Thoracic aorta (tissue), 2 donors: ENCODE data around the gene INSC. TPM values are rescaled to one million over a fixed set of nuclear protein-coding genes. Genes with fewer than 3 reads are reported as not detected.

Source experiments
- ATAC-seq: fragments of 150-250 bp; one replicate; pipeline ENCODE4 v1.8.0; 2017; ENCODE audit warnings: low read depth; ENCODE audit not compliant: insufficient number of reproducible peaks, low FRiP score
- DNase-seq: peaks from one replicate; pipeline ENCODE4 v3.0.0-alpha.2; 2020; ENCODE audit warnings: low spot score
- H3K27ac ChIP-seq, 2 donors: fragments of 200-600 bp; sonication (generic); 1 replicate in 1 of 2; 2 replicates in 1 of 2; pipeline ENCODE4 v1.5.1; 2016; ENCODE audit warnings: mild to moderate bottlenecking in 2 of 2, moderate library complexity in 2 of 2
- H3K27me3 ChIP-seq: fragments of 200-600 bp; sonication (generic); replicated peaks from 2 replicates; pipeline ENCODE4 v1.6.0; 2016; ENCODE audit warnings: mild to moderate bottlenecking; ENCODE audit not compliant: insufficient read depth
- H3K36me3 ChIP-seq: fragments of 200-600 bp; sonication (generic); one replicate; pipeline ENCODE4 v1.5.1; 2016
- H3K4me1 ChIP-seq, 2 donors: fragments of 200-600 bp; sonication (generic); 1 replicate in 1 of 2; 2 replicates in 1 of 2; pipeline versions ENCODE4 v1.5.1 to v1.6.0; 2016; ENCODE audit warnings: low read depth in 2 of 2, mild to moderate bottlenecking in 1 of 2; ENCODE audit not compliant: control insufficient read depth in 1 of 2
- H3K4me3 ChIP-seq: fragments of 200-600 bp; sonication (generic); 2 replicates; pipeline ENCODE4 v1.5.1; 2016; ENCODE audit warnings: mild to moderate bottlenecking
- H3K9me3 ChIP-seq: fragments of 200-600 bp; sonication (generic); 2 replicates; pipeline ENCODE4 v1.5.1; 2016
- total RNA-seq, 2 donors: library from RNA; depleted of rRNA; stranded (reverse); fragments of >200 nt; gene quantifications; one replicate each; pipeline versions ENCODE4 v1.1.0 to v1.2.3, GENCODE V29; 2016
- TF ChIP-seq, protein P1 (sequence below): fragments of 200-600 bp; sonication (generic); IDR thresholded peaks from one replicate; pipeline ENCODE4 v1.5.1; 2019; ENCODE audit warnings: antibody characterized with exemption

The INSC gene
- total RNA-seq, 2 donors from 2014 or later: 0.35 TPM; not detected in 1

GRCh38 chr11:15170698-15171097, 56.0 kb downstream of the INSC start:
- Histone ChIP-seq H3K36me3 (no peaks in the 10 kb centered on the region), H3K27me3 (no peaks in the 10 kb centered on the region), H3K4me3 (no peak overlapping the region), H3K4me1 (no peaks in the 10 kb centered on the region), H3K9me3 (no peaks in the 10 kb centered on the region), H3K27ac (no peak overlapping the region)
- ATAC-seq: no peak
- TF ChIP-seq, protein P1, sequence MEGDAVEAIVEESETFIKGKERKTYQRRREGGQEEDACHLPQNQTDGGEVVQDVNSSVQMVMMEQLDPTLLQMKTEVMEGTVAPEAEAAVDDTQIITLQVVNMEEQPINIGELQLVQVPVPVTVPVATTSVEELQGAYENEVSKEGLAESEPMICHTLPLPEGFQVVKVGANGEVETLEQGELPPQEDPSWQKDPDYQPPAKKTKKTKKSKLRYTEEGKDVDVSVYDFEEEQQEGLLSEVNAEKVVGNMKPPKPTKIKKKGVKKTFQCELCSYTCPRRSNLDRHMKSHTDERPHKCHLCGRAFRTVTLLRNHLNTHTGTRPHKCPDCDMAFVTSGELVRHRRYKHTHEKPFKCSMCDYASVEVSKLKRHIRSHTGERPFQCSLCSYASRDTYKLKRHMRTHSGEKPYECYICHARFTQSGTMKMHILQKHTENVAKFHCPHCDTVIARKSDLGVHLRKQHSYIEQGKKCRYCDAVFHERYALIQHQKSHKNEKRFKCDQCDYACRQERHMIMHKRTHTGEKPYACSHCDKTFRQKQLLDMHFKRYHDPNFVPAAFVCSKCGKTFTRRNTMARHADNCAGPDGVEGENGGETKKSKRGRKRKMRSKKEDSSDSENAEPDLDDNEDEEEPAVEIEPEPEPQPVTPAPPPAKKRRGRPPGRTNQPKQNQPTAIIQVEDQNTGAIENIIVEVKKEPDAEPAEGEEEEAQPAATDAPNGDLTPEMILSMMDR: no peak
- DNase-seq: no peak

- no peak overlapping the region for H3K27ac ChIP-seq
- DNase-seq (no peak), ATAC-seq (no peak)
- H3K4me1 ChIP-seq: no peaks in the 10 kb centered on the region
- H3K27me3 ChIP-seq: no peaks in the 10 kb centered on the region
- H3K36me3 ChIP-seq: no peaks in the 10 kb centered on the region
- TF ChIP-seq, protein P1: no peak
- no peaks in the 10 kb centered on the region for H3K9me3 ChIP-seq
- no peak overlapping the region for H3K4me3 ChIP-seq
Measured at GRCh38 chr11:15171956-15172355, 57.2 kb downstream of the INSC start.

DNA sequence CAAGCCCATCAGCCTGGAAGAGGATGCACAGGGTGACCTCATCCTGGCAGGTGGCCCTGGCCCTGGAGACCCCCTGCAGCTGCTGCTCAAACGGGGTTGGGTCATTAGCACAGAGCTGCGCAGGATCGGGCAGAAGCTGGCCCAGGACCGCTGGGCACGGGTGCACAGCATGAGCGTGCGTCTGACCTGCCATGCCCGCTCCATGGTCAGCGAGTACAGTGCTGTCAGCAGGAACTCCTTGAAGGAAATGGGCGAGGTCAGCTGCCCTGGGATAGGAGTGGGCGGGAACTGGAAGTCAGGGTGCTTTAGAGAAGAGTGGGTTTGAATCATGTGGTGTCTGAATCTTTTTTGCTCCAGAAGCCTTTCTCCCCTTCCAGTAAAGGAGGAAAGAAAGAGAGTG, 61.1 kb downstream of the INSC start:
- ATAC-seq (no peak), DNase-seq (no peak)

DNA sequence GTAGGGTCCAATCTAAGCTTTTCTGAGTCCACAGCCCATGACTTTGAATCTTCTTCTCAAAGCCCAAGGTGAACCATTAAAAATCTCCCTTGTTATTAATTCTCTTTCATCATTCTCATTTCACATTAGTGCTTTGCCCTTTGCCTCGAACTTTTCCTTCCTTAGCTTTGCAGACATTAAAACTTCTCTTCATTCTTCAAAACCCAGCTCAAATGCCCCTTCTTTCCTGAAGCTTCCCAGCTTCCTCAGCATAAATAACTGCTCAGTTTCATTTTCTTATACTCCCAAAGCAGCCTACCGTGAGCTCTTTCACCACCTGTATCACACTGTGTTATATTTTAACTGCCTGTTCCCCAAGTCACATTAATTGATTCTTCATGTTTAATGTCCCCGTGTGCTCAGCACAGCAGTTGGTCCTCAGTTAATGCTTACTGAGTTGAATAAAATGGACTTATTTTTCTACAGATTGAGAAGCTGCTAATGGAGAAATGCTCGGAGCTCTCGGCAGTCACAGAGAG, 62.0 kb downstream of the INSC start:
- DNase-seq (no peak), ATAC-seq (no peak)
- Histone ChIP-seq H3K9me3 (no peaks in the 10 kb centered on the region), H3K4me3 (no peak overlapping the region), H3K27ac (no peak overlapping the region), H3K36me3 (no peaks in the 10 kb centered on the region), H3K4me1 (peaks cover 16 to 33% of the 10 kb centered on the region in 2 donors), H3K27me3 (no peaks in the 10 kb centered on the region)
- TF ChIP-seq, protein P1: no peak

More for the DNA sequence above, 61.1 kb downstream of the INSC start:
- Histone ChIP-seq H3K4me1 (peaks cover 16 to 24% of the 10 kb centered on the region in 2 donors), H3K9me3 (no peaks in the 10 kb centered on the region), H3K4me3 (no peak overlapping the region), H3K27me3 (no peaks in the 10 kb centered on the region), H3K27ac (no peak overlapping the region), H3K36me3 (no peaks in the 10 kb centered on the region)
- TF ChIP-seq, protein P1: no peak

GRCh38 chr11:15177491-15177890, 62.8 kb downstream of the INSC start:
- ATAC-seq (no peak), DNase-seq (no peak)
- H3K4me3 ChIP-seq: no peak overlapping the region
- no peaks in the 10 kb centered on the region for H3K9me3 ChIP-seq
- no peaks in the 10 kb centered on the region for H3K27me3 ChIP-seq
- H3K27ac ChIP-seq: no peak overlapping the region
- no peaks in the 10 kb centered on the region for H3K36me3 ChIP-seq
- TF ChIP-seq, protein P1: no peak
- peaks cover 16 to 40% of the 10 kb centered on the region in 2 donors for H3K4me1 ChIP-seq
